WTC11 (cell line): ENCODE data around the gene RUNX1. TPM values are rescaled to one million over a fixed set of nuclear protein-coding genes. Genes with fewer than 3 reads are reported as not detected.

Experiments
- ATAC-seq: fragments of 200-7000 bp; cut with Tn5 transposase; 2 replicates; pipeline ENCODE4 v1.10.0; 2021; ENCODE audit warnings: mild to moderate bottlenecking, moderate library complexity
- CTCF ChIA-PET: fragments of 300-600 bp; sonication (Branson Sonifier 250); formaldehyde crosslinking; loops from one replicate; lab custom pipeline; 2021; ENCODE audit warnings: antibody characterized with exemption; lab: Charles Lee
- POLR2A ChIA-PET: fragments of 350-600 bp; sonication (Branson Sonifier 250); formaldehyde crosslinking; loops from one replicate; lab custom pipeline; 2021; ENCODE audit warnings: antibody characterized with exemption; lab: Charles Lee
- DNase-seq: peaks from one replicate; pipeline ENCODE4 v3.0.0; 2021; ENCODE audit warnings: low spot score
- H3K27ac Mint-ChIP-seq: 2 replicates; pipeline ENCODE4 v1.8.0; 2021; ENCODE audit warnings: mixed read lengths
- H3K27me3 Mint-ChIP-seq: 2 replicates; pipeline ENCODE4 v1.8.0; 2021; ENCODE audit warnings: low read depth, mild to moderate bottlenecking, moderate library complexity, mixed read lengths
- H3K36me3 Mint-ChIP-seq: 2 replicates; pipeline ENCODE4 v1.8.0; 2021; ENCODE audit warnings: mixed read lengths
- H3K4me1 Mint-ChIP-seq: 2 replicates; pipeline ENCODE4 v1.8.0; 2022; ENCODE audit warnings: mixed read lengths
- H3K4me3 Mint-ChIP-seq: 2 replicates; pipeline ENCODE4 v1.8.0; 2021; ENCODE audit warnings: mild to moderate bottlenecking, moderate library complexity, mixed read lengths
- H3K9me3 Mint-ChIP-seq: 2 replicates; pipeline ENCODE4 v1.8.0; 2021; ENCODE audit warnings: mixed read lengths
- ATF1 ChIP-seq: sonication (generic); formaldehyde crosslinking; IDR thresholded peaks from 2 replicates; pipeline ENCODE4 v1.8.1; 2023; ENCODE audit warnings: mild to moderate bottlenecking, moderate library complexity, missing genetic modification reagents
- ATF2 ChIP-seq: sonication (generic); formaldehyde crosslinking; IDR thresholded peaks from 2 replicates; pipeline ENCODE4 v1.8.1; 2022; ENCODE audit warnings: low read depth, missing genetic modification reagents, borderline replicate concordance
- CBFB ChIP-seq: sonication (generic); formaldehyde crosslinking; IDR thresholded peaks from 2 replicates; pipeline ENCODE4 v1.8.1; 2022; ENCODE audit warnings: mild to moderate bottlenecking, low read depth, missing genetic modification reagents
- E2F4 ChIP-seq: sonication (generic); formaldehyde crosslinking; IDR thresholded peaks from 2 replicates; pipeline ENCODE4 v1.8.1; 2022; ENCODE audit warnings: low read depth, mild to moderate bottlenecking, moderate library complexity, missing genetic modification reagents, borderline replicate concordance
- ELF4 ChIP-seq: sonication (generic); formaldehyde crosslinking; IDR thresholded peaks from 2 replicates; pipeline ENCODE4 v1.8.1; 2022; ENCODE audit warnings: low read depth, mild to moderate bottlenecking, moderate library complexity, missing genetic modification reagents
- FOXK1 ChIP-seq: sonication (generic); formaldehyde crosslinking; IDR thresholded peaks from 2 replicates; pipeline ENCODE4 v1.8.0; 2022; ENCODE audit warnings: mild to moderate bottlenecking, moderate library complexity, missing genetic modification reagents
- FOXP1 ChIP-seq: sonication (generic); formaldehyde crosslinking; IDR thresholded peaks from 2 replicates; pipeline ENCODE4 v1.8.0; 2022; ENCODE audit warnings: missing genetic modification reagents, mild to moderate bottlenecking, moderate library complexity, borderline replicate concordance
- GABPB1 ChIP-seq: sonication (generic); formaldehyde crosslinking; IDR thresholded peaks from 2 replicates; pipeline ENCODE4 v1.8.1; 2023; ENCODE audit warnings: mild to moderate bottlenecking, missing genetic modification reagents
- HMGA2 ChIP-seq: fragments of 250-450 bp; sonication (Bioruptor Pico); IDR thresholded peaks from 2 replicates; pipeline ENCODE4 v1.4.0; 2021; ENCODE audit warnings: mild to moderate bottlenecking, moderate library complexity
- IRF1 ChIP-seq: sonication (generic); formaldehyde crosslinking; IDR thresholded peaks from 2 replicates; pipeline ENCODE4 v1.8.0; 2023; ENCODE audit warnings: missing genetic modification reagents
- IRF2 ChIP-seq: sonication (generic); formaldehyde crosslinking; IDR thresholded peaks from 2 replicates; pipeline ENCODE4 v1.8.0; 2022; ENCODE audit warnings: low read depth, missing genetic modification reagents, borderline replicate concordance
- JAZF1 ChIP-seq: fragments of 250-450 bp; sonication (Bioruptor Pico); IDR thresholded peaks from 2 replicates; pipeline ENCODE4 v1.9.0; 2021; ENCODE audit warnings: moderate library complexity, mild to moderate bottlenecking, inconsistent platforms
- JUN ChIP-seq: sonication (generic); formaldehyde crosslinking; IDR thresholded peaks from 2 replicates; pipeline ENCODE4 v1.8.0; 2023; ENCODE audit warnings: mild to moderate bottlenecking, missing genetic modification reagents
- MAX ChIP-seq: sonication (generic); formaldehyde crosslinking; IDR thresholded peaks from 2 replicates; pipeline ENCODE4 v1.8.0; 2022; ENCODE audit warnings: mild to moderate bottlenecking, missing genetic modification reagents
- MXD4 ChIP-seq: fragments of 250-450 bp; sonication (Bioruptor Pico); IDR thresholded peaks from 2 replicates; pipeline ENCODE4 v1.8.0; 2021; ENCODE audit warnings: mild to moderate bottlenecking, moderate library complexity, borderline replicate concordance
- SMAD3 ChIP-seq: sonication (generic); formaldehyde crosslinking; IDR thresholded peaks from 2 replicates; pipeline ENCODE4 v1.8.0; 2022; ENCODE audit warnings: missing genetic modification reagents, mild to moderate bottlenecking, borderline replicate concordance
- STAT6 ChIP-seq: sonication (generic); formaldehyde crosslinking; conservative IDR thresholded peaks from 2 replicates; pipeline ENCODE4 v1.8.1; 2023; ENCODE audit warnings: mild to moderate bottlenecking, low read depth, missing genetic modification reagents, moderate library complexity
- ZBTB21 ChIP-seq: sonication (generic); formaldehyde crosslinking; IDR thresholded peaks from 2 replicates; pipeline ENCODE4 v1.8.1; 2023; ENCODE audit warnings: mild to moderate bottlenecking, missing genetic modification reagents, borderline replicate concordance
- ZNF138 ChIP-seq: sonication (generic); formaldehyde crosslinking; conservative IDR thresholded peaks from 2 replicates; pipeline ENCODE4 v1.8.1; 2022; ENCODE audit warnings: mild to moderate bottlenecking, moderate library complexity, missing genetic modification reagents
- ZNF263 ChIP-seq: sonication (generic); formaldehyde crosslinking; IDR thresholded peaks from 2 replicates; pipeline ENCODE4 v1.8.1; 2022; ENCODE audit warnings: low read depth, mild to moderate bottlenecking, moderate library complexity, missing genetic modification reagents
- total RNA-seq: library from RNA; stranded (reverse); gene quantifications from 3 replicates; pipeline ENCODE4 v1.2.3, GENCODE V29; 2021

The RUNX1 gene
- total RNA-seq, 1 experiment from 2014 or later = 2.2 TPM

- no peak for TF ChIP-seq STAT6
- no peak for TF ChIP-seq ZNF138 (CRISPR knock-in tag)
- TF ChIP-seq JUN (CRISPR knock-in tag) = no peak
- TF ChIP-seq ATF1 = no peak
Measured at GRCh38 chr21:34834290-34834689, 214.8 kb downstream of the RUNX1 start (continued).

- H3K4me1 Mint-ChIP-seq = peaks cover 44% of the 10 kb centered on the region
- H3K4me3 Mint-ChIP-seq = no peak overlapping the region
- H3K27ac Mint-ChIP-seq = no peak overlapping the region
- ChIA-PET CTCF (interaction anchor here (0.6 kb wide), 1 partner anchor 133 kb away, joined by 4 read pairs; no protein-coding TSS in a partner anchor), POLR2A (no interaction called here)
- ATAC-seq = no peak
- H3K9me3 Mint-ChIP-seq = peaks cover under 1% of the 10 kb centered on the region
- TF ChIP-seq FOXP1 (CRISPR knock-in tag) = no peak
- no peak for TF ChIP-seq MAX
- no peak for TF ChIP-seq JAZF1
- no peak for TF ChIP-seq GABPB1 (CRISPR knock-in tag)
- TF ChIP-seq SMAD3 (CRISPR knock-in tag) = no peak
- TF ChIP-seq MXD4 (CRISPR knock-in tag) = no peak
- no peak for TF ChIP-seq ZNF263
- TF ChIP-seq E2F4 (CRISPR knock-in tag) = no peak
- no peak for TF ChIP-seq FOXK1 (CRISPR knock-in tag)
- no peak for TF ChIP-seq HMGA2 (CRISPR knock-in tag)
- TF ChIP-seq ATF2 (CRISPR knock-in tag) = no peak
- TF ChIP-seq ZBTB21 (CRISPR knock-in tag) = no peak
- TF ChIP-seq IRF2 = no peak
- no peak for TF ChIP-seq CBFB (CRISPR knock-in tag)
- no peak for DNase-seq
- H3K27me3 Mint-ChIP-seq = no peaks in the 10 kb centered on the region; the same call in 1 of the 2 replicates
- no peaks in the 10 kb centered on the region for H3K36me3 Mint-ChIP-seq
Measured at GRCh38 chr21:34833465-34833864, 215.6 kb downstream of the RUNX1 start.

- H3K9me3 Mint-ChIP-seq = peaks cover 17% of the 10 kb centered on the region
- H3K4me1 Mint-ChIP-seq = peaks cover 24% of the 10 kb centered on the region
- no peaks in the 10 kb centered on the region; the same call in 1 of the 2 replicates for H3K27me3 Mint-ChIP-seq
- no peak overlapping the region for H3K27ac Mint-ChIP-seq
- no peak overlapping the region for H3K4me3 Mint-ChIP-seq
- ChIA-PET POLR2A (no interaction called here), CTCF (no interaction called here)
- H3K36me3 Mint-ChIP-seq = peaks cover 8% of the 10 kb centered on the region
- ATAC-seq = no peak
- no peak for DNase-seq
- TF ChIP-seq JUN (CRISPR knock-in tag) (no peak), ELF4 (CRISPR knock-in tag) (no peak), IRF1 (CRISPR knock-in tag) (no peak), STAT6 (no peak), ATF2 (CRISPR knock-in tag) (no peak), FOXK1 (CRISPR knock-in tag) (no peak), JAZF1 (no peak)
Measured at GRCh38 chr21:34830386-34831170, 218.5 kb downstream of the RUNX1 start.
